ENCODE measurements around the gene SOD1. TPM values are rescaled to one million over a fixed set of nuclear protein-coding genes. Genes with fewer than 3 reads are reported as not detected.
"Not testable (repeated sequence)": the region's sequence is repeated elsewhere in the genome, so short reads cannot be mapped to it uniquely, and the experiment has no call there.

The SOD1 gene
- total RNA-seq, 2 experiments from 2014 or later: 280 to 286 TPM

DNA sequence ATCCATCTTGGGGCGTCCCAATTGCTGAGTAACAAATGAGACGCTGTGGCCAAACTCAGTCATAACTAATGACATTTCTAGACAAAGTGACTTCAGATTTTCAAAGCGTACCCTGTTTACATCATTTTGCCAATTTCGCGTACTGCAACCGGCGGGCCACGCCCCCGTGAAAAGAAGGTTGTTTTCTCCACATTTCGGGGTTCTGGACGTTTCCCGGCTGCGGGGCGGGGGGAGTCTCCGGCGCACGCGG is 282 bp upstream of the SOD1 start:
- intact Hi-C loops (cut with micrococcal nuclease): loop anchor here (1.0 to 5.0 kb wide), 5 partner anchors 10 to 1073 kb away; partner anchors contain the start of gene SCAF4
- Mint-ChIP-seq H3K4me3 (peak overlapping the region; percentile 98), H3K27me3 (no peaks in the 10 kb centered on the region), H3K36me3 (peaks cover 25% of the 10 kb centered on the region), H3K4me1 (ENCODE audit: low read depth) (peaks cover 63% of the 10 kb centered on the region), H3K9me3 (no peaks in the 10 kb centered on the region), H3K27ac (peak overlapping the region; percentile 99)
- POLR2A ChIA-PET: no interaction called here
- DNase-seq: no peak
- CTCF ChIA-PET: no interaction called here

DNA sequence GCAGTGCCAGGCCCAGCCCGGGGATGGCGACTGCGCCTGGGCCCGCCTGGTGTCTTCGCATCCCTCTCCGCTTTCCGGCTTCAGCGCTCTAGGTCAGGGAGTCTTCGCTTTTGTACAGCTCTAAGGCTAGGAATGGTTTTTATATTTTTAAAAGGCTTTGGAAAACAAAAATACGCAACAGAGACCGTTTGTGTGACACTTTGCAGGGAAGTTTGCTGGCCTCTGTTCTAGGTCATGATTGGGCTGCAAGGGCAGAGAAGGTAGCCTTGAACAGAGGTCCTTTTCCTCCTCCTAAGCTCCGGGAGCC is 719 bp downstream of the SOD1 start:
- DNase-seq: no peak
- intact Hi-C loops (cut with micrococcal nuclease): loop anchor here (10.0 kb wide), 1 partner anchor 215 kb away; the partner anchor contains the start of gene HUNK
- Mint-ChIP-seq H3K27me3 (no peaks in the 10 kb centered on the region), H3K4me1 (ENCODE audit: low read depth) (peaks cover 63% of the 10 kb centered on the region), H3K27ac (peak overlapping the region; percentile 95), H3K4me3 (peak overlapping the region; percentile 94), H3K36me3 (peaks cover 28% of the 10 kb centered on the region), H3K9me3 (no peaks in the 10 kb centered on the region)
- ChIA-PET CTCF (no interaction called here), POLR2A (no interaction called here)

DNA sequence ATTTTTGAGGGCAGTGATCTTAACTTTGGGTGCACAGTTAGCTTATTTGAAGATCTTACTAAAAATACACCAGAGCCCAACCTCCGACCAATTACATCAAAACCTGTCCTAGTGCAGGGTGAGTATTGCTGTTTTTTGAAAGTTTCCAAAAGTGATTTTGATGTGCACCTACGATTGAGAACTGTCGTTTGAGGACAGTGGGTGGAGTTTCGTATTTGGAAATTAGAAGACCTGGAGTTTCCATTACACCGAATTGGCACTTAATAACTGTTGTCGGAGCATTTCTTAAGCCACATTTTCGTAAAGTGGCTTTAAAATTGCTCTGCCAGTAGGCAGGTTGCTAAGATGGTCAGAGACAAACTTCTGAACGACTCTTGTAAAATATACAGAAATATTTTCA is 1.1 kb downstream of the SOD1 start:
- POLR2A ChIA-PET: no interaction called here
- intact Hi-C loops (cut with micrococcal nuclease): loop anchor here (10.0 kb wide), 1 partner anchor 214 kb away; the partner anchor contains the start of gene HUNK
- CTCF ChIA-PET: no interaction called here
- Mint-ChIP-seq H3K27me3 (no peaks in the 10 kb centered on the region), H3K36me3 (peaks cover 32% of the 10 kb centered on the region), H3K4me1 (ENCODE audit: low read depth) (peaks cover 64% of the 10 kb centered on the region), H3K9me3 (no peaks in the 10 kb centered on the region), H3K4me3 (peak overlapping the region; percentile 94), H3K27ac (peak overlapping the region; percentile 95)
- DNase-seq: no peak

DNA sequence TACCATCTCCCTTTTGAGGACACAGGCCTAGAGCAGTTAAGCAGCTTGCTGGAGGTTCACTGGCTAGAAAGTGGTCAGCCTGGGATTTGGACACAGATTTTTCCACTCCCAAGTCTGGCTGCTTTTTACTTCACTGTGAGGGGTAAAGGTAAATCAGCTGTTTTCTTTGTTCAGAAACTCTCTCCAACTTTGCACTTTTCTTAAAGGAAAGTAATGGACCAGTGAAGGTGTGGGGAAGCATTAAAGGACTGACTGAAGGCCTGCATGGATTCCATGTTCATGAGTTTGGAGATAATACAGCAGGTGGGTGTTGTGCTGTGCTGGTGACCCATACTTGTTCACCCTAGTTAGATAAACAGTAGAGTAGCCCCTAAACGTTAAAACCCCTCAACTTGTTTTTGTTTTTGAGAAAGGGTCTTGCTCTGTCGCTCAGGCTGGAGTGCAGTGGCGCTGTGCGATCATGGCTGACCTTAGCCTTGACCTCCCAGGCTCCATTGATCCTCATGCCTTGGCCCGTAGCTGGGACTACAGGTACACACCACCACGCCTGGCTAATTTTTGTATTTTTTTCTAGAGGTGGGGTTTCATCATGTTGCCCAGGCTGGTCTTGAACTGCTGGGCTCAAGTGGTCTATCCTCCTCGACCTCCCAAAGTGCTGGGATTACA is 4.2 kb downstream of the SOD1 start:
- POLR2A ChIA-PET: no interaction called here
- Mint-ChIP-seq H3K27ac (peak overlapping the region; percentile 65), H3K4me1 (ENCODE audit: low read depth) (peaks cover 82% of the 10 kb centered on the region), H3K36me3 (peaks cover 56% of the 10 kb centered on the region), H3K4me3 (no peak overlapping the region), H3K27me3 (no peaks in the 10 kb centered on the region), H3K9me3 (no peaks in the 10 kb centered on the region)
- no peak for DNase-seq
- intact Hi-C loops (cut with micrococcal nuclease): loop anchor here (10.0 kb wide), 1 partner anchor 211 kb away; the partner anchor contains the start of gene HUNK
- CTCF ChIA-PET: no interaction called here

DNA sequence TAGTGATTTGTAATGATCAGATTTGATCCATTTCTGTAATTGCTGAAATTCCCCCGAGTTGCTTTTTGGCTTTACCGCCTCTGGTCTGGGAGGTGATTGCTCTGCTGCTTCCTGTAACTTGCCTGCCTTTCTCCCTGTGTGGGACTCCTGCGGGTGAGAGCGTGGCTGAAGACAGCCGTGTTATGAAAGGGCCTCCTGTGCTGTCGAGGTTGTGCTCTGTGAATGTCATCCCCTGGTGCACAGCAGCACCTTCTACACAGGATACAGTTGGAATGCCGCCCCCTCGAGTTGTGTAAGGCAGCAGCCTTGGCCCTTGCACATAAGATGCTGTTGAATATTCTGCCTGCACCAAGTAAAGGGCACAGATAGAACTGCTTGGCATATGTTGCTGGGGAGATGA is 5.9 kb downstream of the SOD1 start:
- intact Hi-C loops (cut with micrococcal nuclease): loop anchor here (5.0 to 10.0 kb wide), 2 partner anchors 209 to 323 kb away; partner anchors contain the start of genes HUNK and TIAM1
- Mint-ChIP-seq H3K27ac (peak overlapping the region; percentile 57), H3K27me3 (no peaks in the 10 kb centered on the region), H3K4me3 (no peak overlapping the region), H3K9me3 (no peaks in the 10 kb centered on the region), H3K36me3 (peaks cover 61% of the 10 kb centered on the region), H3K4me1 (ENCODE audit: low read depth) (peaks cover 93% of the 10 kb centered on the region)
- DNase-seq: peak; percentile 70
- ChIA-PET CTCF (no interaction called here), POLR2A (no interaction called here)

DNA sequence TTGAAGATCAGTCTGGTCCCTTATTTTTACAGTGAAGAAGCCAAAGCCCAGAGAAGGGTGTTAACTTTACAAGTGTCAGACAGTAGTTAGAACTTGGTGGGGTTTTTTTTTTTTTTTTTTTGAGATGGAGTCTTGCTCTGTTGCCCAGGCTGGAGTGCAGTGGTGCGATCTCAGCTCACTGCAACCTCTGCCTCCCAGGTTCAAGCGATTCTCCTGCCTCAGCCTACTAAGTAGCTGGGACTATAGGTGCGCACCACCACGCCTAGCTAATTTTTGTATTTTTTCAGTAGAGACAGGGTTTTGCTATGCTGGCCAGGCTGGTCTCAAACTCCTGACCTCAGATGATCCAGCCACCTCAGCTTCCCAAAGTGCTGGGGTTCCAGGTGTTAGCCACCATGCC is 6.4 kb downstream of the SOD1 start:
- CTCF ChIA-PET, H3K4me3 Mint-ChIP-seq, H3K9me3 Mint-ChIP-seq, POLR2A ChIA-PET, DNase-seq, H3K27me3 Mint-ChIP-seq: not testable (repeated sequence)
- Mint-ChIP-seq H3K4me1 (ENCODE audit: low read depth) (peaks cover 93% of the 10 kb centered on the region), H3K27ac (peak overlapping the region; percentile 57), H3K36me3 (peaks cover 63% of the 10 kb centered on the region)
- intact Hi-C loops (cut with micrococcal nuclease): loop anchor here (5.0 to 10.0 kb wide), 2 partner anchors 209 to 324 kb away; partner anchors contain the start of genes HUNK and TIAM1

DNA sequence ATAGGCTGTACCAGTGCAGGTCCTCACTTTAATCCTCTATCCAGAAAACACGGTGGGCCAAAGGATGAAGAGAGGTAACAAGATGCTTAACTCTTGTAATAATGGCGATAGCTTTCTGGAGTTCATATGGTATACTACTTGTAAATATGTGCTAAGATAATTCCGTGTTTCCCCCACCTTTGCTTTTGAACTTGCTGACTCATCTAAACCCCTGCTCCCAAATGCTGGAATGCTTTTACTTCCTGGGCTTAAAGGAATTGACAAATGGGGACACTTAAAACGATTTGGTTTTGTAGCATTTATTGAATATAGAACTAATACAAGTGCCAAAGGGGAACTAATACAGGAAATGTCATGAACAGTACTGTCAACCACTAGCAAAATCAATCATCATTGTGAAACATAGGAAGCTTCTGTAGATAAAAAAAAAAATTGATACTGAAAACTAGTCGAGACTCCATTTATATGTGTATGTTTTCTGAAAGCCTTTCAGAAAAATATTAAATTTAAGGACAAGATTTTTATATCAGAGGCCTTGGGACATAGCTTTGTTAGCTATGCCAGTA is 7.0 kb downstream of the SOD1 start:
- H3K36me3 Mint-ChIP-seq: peaks cover 61% of the 10 kb centered on the region
- H3K9me3 Mint-ChIP-seq: no peaks in the 10 kb centered on the region
- intact Hi-C loops (cut with micrococcal nuclease): loop anchor here (5.0 to 10.0 kb wide), 2 partner anchors 208 to 324 kb away; partner anchors contain the start of genes HUNK and TIAM1
- peak overlapping the region; percentile 67 for H3K27ac Mint-ChIP-seq
- H3K4me1 Mint-ChIP-seq (ENCODE audit: low read depth): peaks cover 87% of the 10 kb centered on the region
- ChIA-PET POLR2A (interaction anchor here (0.9 kb wide), 1 partner anchor 108 kb away, joined by 3 read pairs; no protein-coding TSS in a partner anchor), CTCF (interaction anchor here (0.9 kb wide), 1 partner anchor 199 kb away, joined by 3 read pairs; no protein-coding TSS in a partner anchor)
- DNase-seq: no peak
- no peak overlapping the region for H3K4me3 Mint-ChIP-seq
- no peaks in the 10 kb centered on the region for H3K27me3 Mint-ChIP-seq

DNA sequence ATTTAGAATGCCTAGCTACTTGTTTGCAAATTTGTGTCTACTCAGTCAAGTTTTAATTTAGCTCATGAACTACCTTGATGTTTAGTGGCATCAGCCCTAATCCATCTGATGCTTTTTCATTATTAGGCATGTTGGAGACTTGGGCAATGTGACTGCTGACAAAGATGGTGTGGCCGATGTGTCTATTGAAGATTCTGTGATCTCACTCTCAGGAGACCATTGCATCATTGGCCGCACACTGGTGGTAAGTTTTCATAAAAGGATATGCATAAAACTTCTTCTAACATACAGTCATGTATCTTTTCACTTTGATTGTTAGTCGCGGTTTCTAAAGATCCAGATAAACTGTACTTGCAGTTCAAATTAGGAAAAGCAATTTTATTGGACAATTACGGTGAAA is 7.6 kb downstream of the SOD1 start:
- peak; percentile 47 for DNase-seq
- peaks cover 81% of the 10 kb centered on the region for H3K4me1 Mint-ChIP-seq (ENCODE audit: low read depth)
- peak overlapping the region; percentile 67 for H3K27ac Mint-ChIP-seq
- no peaks in the 10 kb centered on the region for H3K9me3 Mint-ChIP-seq
- ChIA-PET CTCF (interaction anchor here (0.9 kb wide), 1 partner anchor 198 kb away, joined by 3 read pairs; no protein-coding TSS in a partner anchor), POLR2A (interaction anchor here (0.9 kb wide), 1 partner anchor 108 kb away, joined by 3 read pairs; no protein-coding TSS in a partner anchor)
- intact Hi-C loops (cut with micrococcal nuclease): loop anchor here (5.0 to 10.0 kb wide), 2 partner anchors 208 to 325 kb away; partner anchors contain the start of genes HUNK and TIAM1
- no peak overlapping the region for H3K4me3 Mint-ChIP-seq
- peaks cover 57% of the 10 kb centered on the region for H3K36me3 Mint-ChIP-seq
- no peaks in the 10 kb centered on the region for H3K27me3 Mint-ChIP-seq

DNA sequence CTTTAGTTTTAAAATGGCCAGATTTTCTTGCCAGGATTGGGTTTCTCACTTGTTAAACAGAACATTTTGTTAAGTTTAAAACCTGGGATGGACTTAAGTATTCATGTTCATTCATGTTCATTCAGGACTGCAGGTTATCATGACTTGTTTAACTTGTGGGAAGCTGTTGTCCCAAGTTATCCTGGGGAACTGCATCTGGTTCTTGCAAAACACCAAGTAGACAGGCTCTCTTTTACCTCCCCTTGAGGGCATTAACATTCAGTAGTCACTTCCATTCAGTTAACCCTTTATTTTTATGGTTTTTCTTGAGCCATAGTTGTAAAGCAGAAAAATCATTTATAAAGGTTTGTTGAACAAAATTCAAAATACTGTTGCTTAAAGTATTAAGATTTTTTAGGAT is 8.1 kb downstream of the SOD1 start:
- Mint-ChIP-seq H3K4me1 (ENCODE audit: low read depth) (peaks cover 76% of the 10 kb centered on the region), H3K27ac (no peak overlapping the region), H3K36me3 (peaks cover 55% of the 10 kb centered on the region), H3K4me3 (no peak overlapping the region), H3K9me3 (no peaks in the 10 kb centered on the region), H3K27me3 (no peaks in the 10 kb centered on the region)
- CTCF ChIA-PET: no interaction called here
- POLR2A ChIA-PET: no interaction called here
- intact Hi-C loops (cut with micrococcal nuclease): loop anchor here (2.0 to 10.0 kb wide), 4 partner anchors 57 to 325 kb away; partner anchors contain the start of genes HUNK, SCAF4 and TIAM1
- DNase-seq: no peak

DNA sequence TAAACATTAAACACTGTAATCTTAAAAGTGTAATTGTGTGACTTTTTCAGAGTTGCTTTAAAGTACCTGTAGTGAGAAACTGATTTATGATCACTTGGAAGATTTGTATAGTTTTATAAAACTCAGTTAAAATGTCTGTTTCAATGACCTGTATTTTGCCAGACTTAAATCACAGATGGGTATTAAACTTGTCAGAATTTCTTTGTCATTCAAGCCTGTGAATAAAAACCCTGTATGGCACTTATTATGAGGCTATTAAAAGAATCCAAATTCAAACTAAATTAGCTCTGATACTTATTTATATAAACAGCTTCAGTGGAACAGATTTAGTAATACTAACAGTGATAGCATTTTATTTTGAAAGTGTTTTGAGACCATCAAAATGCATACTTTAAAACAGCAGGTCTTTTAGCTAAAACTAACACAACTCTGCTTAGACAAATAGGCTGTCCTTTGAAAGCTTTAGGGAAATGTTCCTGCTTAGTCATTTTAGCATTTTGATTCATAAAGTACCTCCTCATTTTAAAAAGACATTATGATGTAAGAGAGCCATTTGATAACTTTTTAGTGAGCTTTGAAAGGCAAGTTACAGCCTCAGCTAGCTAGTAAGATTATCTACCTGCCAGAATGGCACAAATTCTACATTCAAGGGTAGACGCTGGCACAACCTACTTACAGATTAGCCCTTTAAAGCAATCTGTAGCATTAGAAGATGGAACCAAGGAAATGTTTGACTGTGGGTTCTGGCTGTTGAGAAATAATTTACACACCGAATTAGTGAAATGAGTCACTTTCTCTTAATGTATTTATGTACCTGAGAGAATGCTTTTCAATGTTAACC is 9.4 kb downstream of the SOD1 start:
- ChIA-PET POLR2A (interaction anchor here (1.0 kb wide), 1 partner anchor 45 kb away, joined by 4 read pairs; no protein-coding TSS in a partner anchor), CTCF (no interaction called here)
- peaks cover 53% of the 10 kb centered on the region for H3K36me3 Mint-ChIP-seq

DNA sequence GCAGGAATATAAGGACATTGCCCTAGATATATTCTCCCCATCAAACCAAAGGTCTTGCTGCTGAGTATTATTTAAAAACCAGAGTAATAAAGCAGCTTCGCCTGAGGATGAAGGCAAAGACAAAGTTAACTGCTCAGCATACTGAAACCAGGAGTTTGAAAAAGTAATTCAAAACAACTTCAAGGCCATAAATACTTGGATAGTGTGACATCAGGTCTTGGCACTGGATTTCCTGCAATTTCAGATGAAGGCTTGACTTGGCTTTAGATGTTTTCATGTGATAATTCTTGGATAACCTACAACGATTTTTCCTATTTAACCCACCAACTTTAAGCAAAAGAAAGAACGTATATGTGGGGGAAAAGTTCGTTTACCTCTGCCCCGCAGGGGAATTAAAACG is 10.6 kb downstream of the SOD1 start:
- DNase-seq: no peak
- POLR2A ChIA-PET: no interaction called here
- no peak overlapping the region for H3K27ac Mint-ChIP-seq
- no peaks in the 10 kb centered on the region for H3K9me3 Mint-ChIP-seq
- H3K27me3 Mint-ChIP-seq: no peaks in the 10 kb centered on the region
- intact Hi-C loops (cut with micrococcal nuclease): no loop called here
- peaks cover 46% of the 10 kb centered on the region for H3K36me3 Mint-ChIP-seq
- no peak overlapping the region for H3K4me3 Mint-ChIP-seq
- H3K4me1 Mint-ChIP-seq (ENCODE audit: low read depth): peaks cover 55% of the 10 kb centered on the region
- CTCF ChIA-PET: no interaction called here

More for the DNA sequence above, 9.4 kb downstream of the SOD1 start:
- Mint-ChIP-seq H3K27me3 (no peaks in the 10 kb centered on the region), H3K4me1 (ENCODE audit: low read depth) (peaks cover 65% of the 10 kb centered on the region), H3K9me3 (no peaks in the 10 kb centered on the region), H3K4me3 (no peak overlapping the region), H3K27ac (peak overlapping the region; percentile 78)
- no peak for DNase-seq
- intact Hi-C loops (cut with micrococcal nuclease): loop anchor here (1.0 to 10.0 kb wide), 6 partner anchors 10 to 327 kb away; partner anchors contain the start of genes HUNK, SCAF4, SOD1 and TIAM1

DNA sequence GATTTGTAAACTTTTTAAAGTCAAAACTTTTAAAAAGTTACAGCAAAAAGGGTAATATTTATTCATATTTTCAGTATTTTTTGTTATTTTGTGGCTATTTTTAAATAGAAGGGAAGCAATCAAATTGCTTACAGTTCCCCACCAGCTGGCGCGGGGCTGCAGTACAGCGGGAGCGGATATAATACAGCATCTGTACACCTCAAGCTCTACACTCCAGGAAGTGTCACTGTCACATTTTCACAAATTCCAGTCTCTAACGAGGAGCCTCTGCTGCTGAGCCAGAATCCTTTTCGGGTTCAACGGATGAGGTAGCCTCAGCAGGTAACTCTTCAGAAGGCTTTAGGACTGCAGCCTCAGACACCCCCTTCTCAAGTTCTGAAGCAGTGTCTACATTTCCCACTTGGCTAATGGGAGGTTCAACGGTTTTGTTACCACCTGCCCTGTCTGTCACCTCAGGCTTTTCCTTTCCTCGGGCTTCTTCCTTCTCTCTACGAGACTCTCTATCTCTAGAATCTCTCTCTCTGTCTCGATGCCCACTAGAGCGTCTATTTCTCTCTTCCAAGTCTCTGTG is 11.7 kb downstream of the SOD1 start:
- no peak overlapping the region for H3K4me3 Mint-ChIP-seq
- H3K27me3 Mint-ChIP-seq: no peaks in the 10 kb centered on the region
- H3K27ac Mint-ChIP-seq: no peak overlapping the region
- ChIA-PET POLR2A (interaction anchor here (0.6 kb wide), 1 partner anchor 490 kb away, joined by 4 read pairs; no protein-coding TSS in a partner anchor), CTCF (no interaction called here)
- H3K36me3 Mint-ChIP-seq: peaks cover 41% of the 10 kb centered on the region
- peaks cover 44% of the 10 kb centered on the region for H3K4me1 Mint-ChIP-seq (ENCODE audit: low read depth)
- intact Hi-C loops (cut with micrococcal nuclease): no loop called here
- no peak for DNase-seq
- no peaks in the 10 kb centered on the region for H3K9me3 Mint-ChIP-seq

All from activated CD4-positive, alpha-beta memory T cell treated with anti-CD3 and anti-CD28 coated beads for 36 hours (primary cell).